ENCODE measurements around the gene EVC2. TPM values are rescaled to one million over a fixed set of nuclear protein-coding genes. Genes with fewer than 3 reads are reported as not detected.

Gene EVC2
- total and polyA plus RNA-seq, 2 donors (not counting 1 experiment from before 2014, with no cell fraction given), result 1.1 TPM; not detected in 1

DNA sequence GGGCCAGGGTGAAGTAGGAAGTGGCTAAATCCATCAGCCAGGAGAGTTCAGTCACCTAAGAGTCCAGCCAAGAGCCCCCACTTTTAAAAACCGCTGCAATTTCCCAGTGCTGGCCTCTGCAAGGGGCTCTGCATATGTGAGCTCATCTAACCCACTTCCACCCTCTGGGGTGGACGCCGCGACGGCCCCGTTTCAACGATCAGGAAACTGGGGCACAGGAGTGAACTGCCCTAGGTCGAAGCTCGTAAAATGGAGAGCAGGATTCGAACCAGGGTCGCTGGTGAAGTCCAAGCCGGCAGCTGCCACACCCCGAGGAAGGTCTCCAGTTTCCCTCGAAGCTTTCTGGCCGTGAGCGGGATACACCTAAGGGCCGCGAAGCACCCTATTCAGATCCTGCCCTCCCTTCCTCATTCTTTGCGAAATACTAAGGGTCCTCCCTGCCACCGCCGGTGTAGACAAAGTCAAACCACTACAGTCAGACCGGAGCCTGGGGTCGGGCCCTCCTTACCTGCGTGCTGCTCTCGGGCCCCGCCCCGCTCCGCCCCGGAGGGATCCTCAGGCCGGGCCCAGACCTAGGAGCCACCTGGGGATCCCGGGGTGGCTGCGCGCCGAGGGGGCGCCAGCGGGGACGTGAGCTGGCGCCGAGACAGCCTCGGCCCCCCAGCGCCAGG is 446 bp downstream of the EVC2 start:
- POLR2A ChIA-PET, result no interaction called here
- intact Hi-C loops (cut with micrococcal nuclease), result no loop called here
- TF ChIP-seq EZH2 (IDR thresholded peaks at IDR 0.05; ENCODE audit: borderline replicate concordance, insufficient read depth, low read depth, low read length, poor library complexity, severe bottlenecking), result no peak
- TF ChIP-seq, protein P1, sequence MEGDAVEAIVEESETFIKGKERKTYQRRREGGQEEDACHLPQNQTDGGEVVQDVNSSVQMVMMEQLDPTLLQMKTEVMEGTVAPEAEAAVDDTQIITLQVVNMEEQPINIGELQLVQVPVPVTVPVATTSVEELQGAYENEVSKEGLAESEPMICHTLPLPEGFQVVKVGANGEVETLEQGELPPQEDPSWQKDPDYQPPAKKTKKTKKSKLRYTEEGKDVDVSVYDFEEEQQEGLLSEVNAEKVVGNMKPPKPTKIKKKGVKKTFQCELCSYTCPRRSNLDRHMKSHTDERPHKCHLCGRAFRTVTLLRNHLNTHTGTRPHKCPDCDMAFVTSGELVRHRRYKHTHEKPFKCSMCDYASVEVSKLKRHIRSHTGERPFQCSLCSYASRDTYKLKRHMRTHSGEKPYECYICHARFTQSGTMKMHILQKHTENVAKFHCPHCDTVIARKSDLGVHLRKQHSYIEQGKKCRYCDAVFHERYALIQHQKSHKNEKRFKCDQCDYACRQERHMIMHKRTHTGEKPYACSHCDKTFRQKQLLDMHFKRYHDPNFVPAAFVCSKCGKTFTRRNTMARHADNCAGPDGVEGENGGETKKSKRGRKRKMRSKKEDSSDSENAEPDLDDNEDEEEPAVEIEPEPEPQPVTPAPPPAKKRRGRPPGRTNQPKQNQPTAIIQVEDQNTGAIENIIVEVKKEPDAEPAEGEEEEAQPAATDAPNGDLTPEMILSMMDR (IDR thresholded peaks at IDR 0.05), result no peak
- peaks cover 0 to 17% of the 10 kb centered on the region in 2 donors for H3K4me1 ChIP-seq (ENCODE audit: control insufficient read depth in 2 of 2, insufficient read depth in 2 of 2, low read length in 2 of 2)
- H4K20me1 ChIP-seq (ENCODE audit: control insufficient read depth, insufficient read depth, low read length, poor library complexity, severe bottlenecking), result no peaks in the 10 kb centered on the region
- peak overlapping the region; percentile 59 for H3K4me2 ChIP-seq (replicated peaks; ENCODE audit: low read depth, low read length, poor library complexity, severe bottlenecking)
- H3K4me3 ChIP-seq (ENCODE audit: control extremely low read depth in 1 of 5, extremely low read depth in 1 of 5, insufficient read depth in 1 of 5, low read depth in 2 of 5, low read length in 4 of 5), result peak overlapping the region in 2 of 5 experiments; percentile 23 to 27
- H3K4me3 Mint-ChIP-seq, result peak overlapping the region; percentile 33
- H3K27ac ChIP-seq (ENCODE audit: low read length in 2 of 2), result no peak overlapping the region
- no peaks in the 10 kb centered on the region for H3K36me3 ChIP-seq (replicated peaks in 1 of 2; ENCODE audit: control extremely low read depth in 1 of 2, control insufficient read depth in 1 of 2, extremely low read depth in 1 of 2, insufficient read depth in 2 of 2, low read length in 1 of 2)
- CTCF ChIA-PET, result no interaction called here
- H3K27me3 Mint-ChIP-seq, result peaks cover 39% of the 10 kb centered on the region
- DNase-seq (no peak), ATAC-seq (ENCODE audit: low read depth) (no peak)
- peaks cover 0 to 32% (median 0%) of the 10 kb centered on the region in 3 donors for H3K9me3 ChIP-seq (ENCODE audit: control extremely low read depth in 1 of 3, control insufficient read depth in 2 of 3, insufficient read depth in 1 of 3, low read length in 2 of 3)
- peaks cover 0 to 44% (median 5%) of the 10 kb centered on the region in 4 experiments for H3K27me3 ChIP-seq (replicated peaks in 1 of 4; ENCODE audit: control extremely low read depth in 1 of 4, control insufficient read depth in 3 of 4, insufficient read depth in 4 of 4, low read length in 3 of 4)
- no peak overlapping the region for H3K9ac ChIP-seq (ENCODE audit: low read length)
- no peaks in the 10 kb centered on the region for H3K9me3 Mint-ChIP-seq (ENCODE audit: insufficient read depth)
- 7% methylated on average over 41 of the region's 41 CpGs for WGBS (ENCODE audit: insufficient coverage)
- peak overlapping the region; percentile 42 for H2AFZ ChIP-seq (ENCODE audit: insufficient read depth, low read depth, low read length, poor library complexity, severe bottlenecking)
- H3K79me2 ChIP-seq (ENCODE audit: control insufficient read depth, insufficient read depth, low read length), result no peaks in the 10 kb centered on the region
- H3K4me1 Mint-ChIP-seq, result peaks cover 20% of the 10 kb centered on the region
- H3K27ac Mint-ChIP-seq, result no peak overlapping the region

DNA sequence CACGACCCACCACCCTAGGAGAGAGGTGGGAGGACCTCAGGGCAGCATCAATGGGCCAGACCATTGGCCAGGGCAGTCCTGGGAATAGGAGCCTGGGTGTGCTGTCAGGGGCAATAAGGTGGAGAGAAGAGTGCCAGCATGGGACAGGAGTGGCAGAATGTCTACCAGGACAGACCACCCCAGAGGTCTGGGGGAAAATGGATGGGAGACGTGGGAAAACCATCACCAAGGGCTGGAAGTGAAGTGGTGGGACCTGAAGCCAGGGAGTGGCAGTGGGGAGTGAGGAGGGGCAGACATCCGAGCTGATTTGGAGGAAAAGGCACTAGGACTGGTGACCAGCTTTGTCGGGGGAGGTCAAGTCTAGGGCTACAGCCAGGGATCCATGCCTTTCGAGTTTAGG is 993 bp downstream of the EVC2 start:
- peaks cover 0 to 30% (median 0%) of the 10 kb centered on the region in 3 donors for H3K9me3 ChIP-seq (ENCODE audit: control extremely low read depth in 1 of 3, control insufficient read depth in 2 of 3, insufficient read depth in 1 of 3, low read length in 2 of 3)
- no peak overlapping the region for H3K27ac ChIP-seq (ENCODE audit: low read length in 2 of 2)
- no peak overlapping the region for H3K4me3 ChIP-seq (ENCODE audit: control extremely low read depth in 1 of 5, extremely low read depth in 1 of 5, insufficient read depth in 1 of 5, low read depth in 2 of 5, low read length in 4 of 5)
- no peak for DNase-seq
- no peaks in the 10 kb centered on the region for H3K79me2 ChIP-seq (ENCODE audit: control insufficient read depth, insufficient read depth, low read length)
- H3K4me2 ChIP-seq (replicated peaks; ENCODE audit: low read depth, low read length, poor library complexity, severe bottlenecking), result peak overlapping the region; percentile 59
- H3K36me3 ChIP-seq (replicated peaks in 1 of 2; ENCODE audit: control extremely low read depth in 1 of 2, control insufficient read depth in 1 of 2, extremely low read depth in 1 of 2, insufficient read depth in 2 of 2, low read length in 1 of 2), result no peaks in the 10 kb centered on the region
- no peak overlapping the region for H3K9ac ChIP-seq (ENCODE audit: low read length)
- POLR2A ChIA-PET, result no interaction called here
- ATAC-seq (ENCODE audit: low read depth), result no peak
- WGBS (ENCODE audit: insufficient coverage), result 57% methylated on average over 5 of the region's 5 CpGs
- CTCF ChIA-PET, result no interaction called here
- intact Hi-C loops (cut with micrococcal nuclease), result no loop called here
- H4K20me1 ChIP-seq (ENCODE audit: control insufficient read depth, insufficient read depth, low read length, poor library complexity, severe bottlenecking), result no peaks in the 10 kb centered on the region
- H3K4me1 ChIP-seq (ENCODE audit: control insufficient read depth in 2 of 2, insufficient read depth in 2 of 2, low read length in 2 of 2), result peaks cover 0 to 17% of the 10 kb centered on the region in 2 donors
- H2AFZ ChIP-seq (ENCODE audit: insufficient read depth, low read depth, low read length, poor library complexity, severe bottlenecking), result peak overlapping the region; percentile 42
- peaks cover 0 to 44% (median 5%) of the 10 kb centered on the region in 4 experiments for H3K27me3 ChIP-seq (replicated peaks in 1 of 4; ENCODE audit: control extremely low read depth in 1 of 4, control insufficient read depth in 3 of 4, insufficient read depth in 4 of 4, low read length in 3 of 4)
- no peak for TF ChIP-seq EZH2 (IDR thresholded peaks at IDR 0.05; ENCODE audit: borderline replicate concordance, insufficient read depth, low read depth, low read length, poor library complexity, severe bottlenecking)
- TF ChIP-seq, protein P1 (IDR thresholded peaks at IDR 0.05), result no peak
- no peaks in the 10 kb centered on the region for H3K9me3 Mint-ChIP-seq (ENCODE audit: insufficient read depth)
- H3K4me1 Mint-ChIP-seq, result peaks cover 20% of the 10 kb centered on the region
- H3K4me3 Mint-ChIP-seq, result peak overlapping the region; percentile 33
- peaks cover 35% of the 10 kb centered on the region for H3K27me3 Mint-ChIP-seq
- H3K27ac Mint-ChIP-seq, result no peak overlapping the region
